NCI-H226 (cell line): ENCODE measurements around the gene GNG12.

Source experiments
- DNase-seq: peaks from one replicate; pipeline ENCODE4 v3.0.0-alpha.2; 2015

GNG12 gene

GRCh38 chr1:67812226-67812625, 21.0 kb downstream of the GNG12 start:
- peak; percentile 31 for DNase-seq

DNA sequence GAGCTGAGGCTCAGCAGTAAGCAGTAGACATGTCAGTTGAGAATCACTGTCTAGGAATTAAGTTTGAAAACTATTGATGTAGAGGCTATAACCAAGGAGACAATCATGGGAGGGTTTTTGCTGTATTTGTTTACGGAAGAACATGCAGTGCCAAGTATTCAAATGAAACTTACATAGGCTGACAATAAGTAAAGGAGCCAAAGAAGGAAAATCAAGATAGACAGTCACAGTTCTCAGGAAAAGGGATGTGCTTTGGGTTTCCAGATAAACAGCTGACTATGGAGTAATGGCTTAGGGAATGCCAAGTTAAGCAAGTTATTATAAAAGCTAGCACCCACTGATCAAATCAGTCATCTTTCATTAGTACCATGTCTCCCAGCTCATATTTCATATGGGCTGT, 21.5 kb downstream of the GNG12 start:
- no peak for DNase-seq

DNA sequence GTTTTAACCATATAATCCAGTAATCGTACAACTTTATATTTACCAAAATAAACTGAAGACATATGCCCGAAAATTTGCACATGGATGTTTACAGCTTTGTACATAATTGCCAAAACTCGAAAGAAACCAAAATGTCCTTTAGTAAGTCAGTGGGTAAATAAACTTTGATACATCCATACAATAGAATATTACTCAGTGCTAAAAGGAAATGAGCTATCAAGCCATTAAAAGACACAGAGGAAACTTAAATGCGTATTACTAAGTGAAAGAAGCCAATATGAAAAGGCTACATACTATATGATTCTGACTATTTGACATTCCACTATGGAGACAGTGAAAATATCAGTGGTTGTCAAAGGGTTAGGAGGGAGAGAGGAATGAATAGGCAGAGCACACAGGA, 23.4 kb downstream of the GNG12 start:
- no peak for DNase-seq

DNA sequence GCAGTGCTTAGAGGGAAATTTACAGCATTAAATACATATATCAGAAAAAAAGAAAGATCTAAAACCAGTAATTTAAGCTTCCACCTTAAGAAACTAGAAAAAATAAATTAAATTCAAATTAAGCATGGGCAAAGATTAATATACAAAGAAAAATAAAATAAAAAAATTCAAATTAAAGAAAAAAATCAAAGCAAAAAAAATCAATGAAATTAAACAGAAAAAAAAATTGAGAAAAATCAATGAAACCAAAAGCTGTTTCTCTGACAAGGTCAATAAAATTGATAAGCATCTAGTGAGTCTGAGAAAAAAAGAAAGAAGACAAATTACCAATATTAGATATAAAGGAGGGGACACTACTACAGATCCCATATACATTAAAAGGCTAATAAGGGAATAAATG, 26.0 kb downstream of the GNG12 start:
- DNase-seq, result no peak

DNA sequence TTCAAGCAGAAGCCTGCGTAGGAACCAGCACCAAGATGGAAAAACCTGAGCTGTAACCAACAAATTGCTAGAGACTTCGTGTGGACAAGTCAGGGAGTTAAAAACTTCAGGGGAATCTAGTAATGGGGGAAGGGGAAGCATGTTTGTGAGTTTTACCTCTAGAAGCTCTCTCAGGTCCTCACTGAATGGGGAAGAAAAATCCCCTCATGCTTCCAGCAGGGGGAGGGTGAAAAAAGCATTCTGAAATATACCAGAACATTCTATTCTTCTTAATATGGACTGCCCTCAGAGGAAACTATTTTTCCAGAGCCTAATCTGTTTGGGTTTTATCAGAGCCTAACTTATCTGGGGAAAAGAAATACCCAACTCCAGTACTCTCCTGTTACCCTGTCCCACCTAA, 28.6 kb downstream of the GNG12 start:
- DNase-seq, result no peak

GRCh38 chr1:67803380-67804279, 29.6 kb downstream of the GNG12 start:
- no peak for DNase-seq

DNA sequence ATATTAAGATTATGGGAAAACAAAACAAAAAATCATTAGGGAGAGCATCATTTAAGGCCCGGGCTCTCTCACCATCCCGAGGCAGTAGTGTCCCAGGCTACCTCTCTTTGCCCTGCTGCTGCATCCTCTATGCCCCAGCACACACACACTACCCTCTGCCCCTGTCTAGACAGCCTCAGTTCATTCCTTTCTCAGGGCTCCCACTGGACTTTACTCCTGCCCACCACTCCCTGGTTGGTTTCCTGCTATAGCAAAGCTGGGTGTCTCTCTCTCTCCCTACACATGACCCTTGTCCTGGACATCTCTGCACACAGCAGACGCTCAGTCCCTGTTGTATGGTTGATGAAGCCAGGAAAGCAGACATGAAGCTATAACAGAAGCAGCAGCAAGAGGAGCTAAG, 30.7 kb downstream of the GNG12 start:
- no peak for DNase-seq

GRCh38 chr1:67801903-67802302, 31.4 kb downstream of the GNG12 start:
- DNase-seq, result peak; percentile 92

- DNase-seq, result no peak
These were observed 37.9 kb downstream of the GNG12 start for GRCh38 chr1:67795179-67795912.

- DNase-seq, result no peak
These were observed 39.7 kb downstream of the GNG12 start for GRCh38 chr1:67793562-67793961.

- DNase-seq, result no peak
These were observed 40.4 kb downstream of the GNG12 start for GRCh38 chr1:67792741-67793458.

- DNase-seq, result peak; percentile 84
These were observed 41.2 kb downstream of the GNG12 start for GRCh38 chr1:67792103-67792502.

GRCh38 chr1:67791686-67792085, 41.6 kb downstream of the GNG12 start:
- DNase-seq, result peak; percentile 96

- DNase-seq, result no peak
These were observed 42.0 kb downstream of the GNG12 start for GRCh38 chr1:67791261-67791660.

GRCh38 chr1:67790201-67790692, 43.0 kb downstream of the GNG12 start:
- no peak for DNase-seq

GRCh38 chr1:67789551-67789950, 43.7 kb downstream of the GNG12 start:
- no peak for DNase-seq

- DNase-seq, result no peak
These were observed 44.4 kb downstream of the GNG12 start for GRCh38 chr1:67788904-67789303.

DNA sequence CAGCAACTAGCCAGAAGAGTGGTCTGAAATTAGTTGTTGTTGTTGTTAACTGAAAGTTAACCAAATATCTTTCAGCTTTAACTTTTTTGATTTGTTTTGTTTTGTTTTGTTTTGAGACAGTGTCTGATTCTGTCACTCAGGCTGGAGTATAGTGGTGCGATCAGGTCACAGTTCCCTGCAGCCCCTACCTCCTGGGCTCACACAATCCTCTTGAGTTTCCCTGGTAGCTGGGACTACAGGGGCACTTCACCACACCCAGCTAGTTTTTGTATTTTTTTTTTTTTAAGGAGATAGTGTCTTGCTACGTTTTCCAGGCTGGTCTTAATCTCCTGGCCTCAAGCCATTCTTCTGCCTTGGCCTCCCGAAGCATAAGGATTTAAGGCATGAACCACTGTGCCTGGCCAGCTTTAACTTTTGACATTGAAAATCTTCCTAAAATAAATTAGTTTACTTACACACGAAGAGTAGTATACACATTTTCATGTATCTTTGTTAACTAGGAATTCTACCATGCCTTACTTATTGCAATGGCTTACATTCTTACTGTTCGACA, 45.0 kb downstream of the GNG12 start:
- no peak for DNase-seq

DNA sequence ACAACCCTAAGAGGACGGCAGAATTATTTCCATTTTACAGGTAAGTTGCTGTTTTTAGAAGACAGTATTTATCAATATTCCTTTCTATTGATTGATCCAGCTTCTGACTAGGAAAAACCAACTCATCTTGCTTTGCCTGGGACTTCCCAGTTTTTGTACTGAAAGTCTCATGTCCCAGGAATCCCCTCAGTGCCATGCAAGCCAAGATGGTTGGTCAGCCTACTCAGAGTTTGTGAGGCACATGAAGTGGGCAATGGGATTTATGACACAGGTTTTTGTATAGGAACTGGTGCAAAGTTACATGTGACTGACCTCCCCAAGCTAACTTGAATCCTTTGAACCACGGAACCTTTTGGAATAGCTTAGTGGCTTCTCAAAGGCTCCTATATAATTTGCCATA, 45.5 kb downstream of the GNG12 start:
- DNase-seq, result no peak

GRCh38 chr1:67785847-67786753, 47.2 kb downstream of the GNG12 start:
- DNase-seq, result no peak

DNA sequence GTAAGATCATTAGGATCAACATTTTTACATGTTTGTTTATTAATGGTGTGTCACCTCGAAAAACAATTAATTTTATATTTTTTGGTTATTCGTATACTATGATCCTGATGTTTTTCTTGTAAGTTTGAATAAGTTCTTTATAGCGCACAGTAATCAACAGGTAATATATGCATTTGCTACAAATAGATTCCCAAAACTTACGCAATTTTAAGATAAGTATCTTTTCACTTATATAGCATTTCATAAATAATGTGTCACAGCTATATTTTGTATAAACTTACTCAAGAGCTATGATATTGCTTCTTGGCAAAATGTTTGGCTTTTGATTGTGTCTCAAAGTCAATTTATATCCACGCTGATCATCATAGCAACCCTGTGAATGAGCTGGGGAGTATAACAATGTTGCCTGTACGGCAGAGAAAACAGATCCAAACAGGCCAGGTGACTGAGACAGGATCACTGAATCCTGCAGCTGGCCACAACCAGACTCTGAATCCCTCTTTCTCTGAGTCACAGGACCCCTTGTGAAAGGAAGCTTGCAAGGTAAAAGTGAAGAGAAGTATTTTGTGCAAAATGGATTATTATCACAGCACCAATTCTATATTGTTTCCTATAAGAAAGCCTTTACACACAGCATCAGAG, 48.6 kb downstream of the GNG12 start:
- DNase-seq, result no peak
